Osteoblast (primary cell): ENCODE data around the gene DEAF1. TPM values are rescaled to one million over a fixed set of nuclear protein-coding genes. Genes with fewer than 3 reads are reported as not detected.

ENCODE experiments used
- DNase-seq: peaks from one replicate; pipeline ENCODE4 v3.0.0; 2011; ENCODE audit warnings: low spot score, mixed read lengths; ENCODE audit not compliant: insufficient read length; ENCODE audit errors: missing footprints
- H2AFZ ChIP-seq: 2 replicates; pipeline ENCODE4 v1.6.0; 2011; ENCODE audit warnings: mild to moderate bottlenecking, low read length
- H3K27ac ChIP-seq: 2 replicates; pipeline ENCODE4 v1.5.1; 2011; ENCODE audit warnings: mild to moderate bottlenecking, low read depth, low read length, moderate library complexity
- H3K27me3 ChIP-seq: 2 replicates; pipeline ENCODE4 v1.6.0; 2012; ENCODE audit warnings: mild to moderate bottlenecking, control low read depth, inconsistent platforms, low read length, moderate library complexity; ENCODE audit not compliant: insufficient read depth
- H3K36me3 ChIP-seq: 2 replicates; pipeline ENCODE4 v1.5.1; 2011; ENCODE audit warnings: mild to moderate bottlenecking, low read length, control low read depth, moderate library complexity; ENCODE audit not compliant: insufficient read depth
- H3K4me1 ChIP-seq: 2 replicates; pipeline ENCODE4 v1.5.1; 2011; ENCODE audit warnings: mild to moderate bottlenecking, low read length, control low read depth, moderate library complexity; ENCODE audit not compliant: insufficient read depth
- H3K4me2 ChIP-seq: 2 replicates; pipeline ENCODE4 v1.6.0; 2011; ENCODE audit warnings: mild to moderate bottlenecking, low read length; ENCODE audit not compliant: insufficient read depth
- H3K4me3 ChIP-seq: fragments of 200-600 bp; sonication (generic); 3 replicates; pipeline ENCODE4 v1.5.1; 2012; ENCODE audit warnings: mild to moderate bottlenecking, low read length, inconsistent platforms; ENCODE audit not compliant: insufficient read depth
- H3K79me2 ChIP-seq: 2 replicates; pipeline ENCODE4 v1.6.0; 2012; ENCODE audit warnings: mild to moderate bottlenecking, low read length, control low read depth, inconsistent platforms; ENCODE audit not compliant: insufficient read depth
- H3K9me3 ChIP-seq: 2 replicates; pipeline ENCODE4 v1.5.1; 2011; ENCODE audit warnings: low read depth, low read length, control low read depth
- H4K20me1 ChIP-seq: 2 replicates; pipeline ENCODE4 v1.6.0; 2012; ENCODE audit warnings: mild to moderate bottlenecking, low read length, control low read depth; ENCODE audit not compliant: insufficient read depth
- total RNA-seq: library from RNA; depleted of rRNA; stranded (reverse); fragments of >200 nt; gene quantifications from 2 replicates; pipeline ENCODE4 v1.2.3, GENCODE V29; 2012
- TF ChIP-seq, protein P1 (sequence below): IDR thresholded peaks from 2 replicates; pipeline ENCODE4 v1.5.1; 2011; ENCODE audit warnings: mild to moderate bottlenecking, low read depth, low read length, moderate library complexity; ENCODE audit errors: extremely low read depth

Gene DEAF1
- total RNA-seq, 1 donor: 44.2 TPM

DNA sequence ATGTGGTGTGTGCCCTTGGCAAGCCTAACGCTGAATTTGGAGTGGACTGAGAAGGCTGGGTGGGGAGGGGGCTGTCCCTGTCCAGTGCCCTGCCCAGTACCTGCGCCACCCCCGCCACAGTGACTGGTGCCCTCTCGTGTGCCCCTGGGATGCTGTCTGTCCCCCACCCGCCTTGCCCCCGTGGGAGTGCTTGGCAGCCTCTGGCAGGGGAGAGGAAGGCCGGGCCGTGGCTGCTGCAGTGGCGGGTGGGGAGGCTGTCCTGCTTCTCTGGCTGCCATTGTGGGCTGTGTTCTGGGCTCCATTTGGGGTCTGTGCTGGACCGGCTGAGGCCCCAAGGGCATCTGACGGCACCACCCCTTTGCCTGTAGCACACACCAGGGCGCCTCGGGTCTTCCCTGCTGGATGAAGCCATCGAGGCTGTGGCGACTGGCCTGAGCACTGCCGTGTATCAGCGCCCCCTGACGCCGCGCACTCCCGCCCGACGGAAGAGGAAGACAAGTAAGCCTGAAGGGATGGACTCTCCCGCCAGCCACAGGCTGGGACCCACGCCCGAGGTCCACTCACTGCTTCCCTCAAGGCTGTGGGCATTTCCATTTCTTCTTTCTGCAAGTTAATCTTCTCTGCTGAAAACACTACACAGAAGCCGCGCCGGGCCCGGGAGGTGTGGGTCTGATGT lies 96.9 kb downstream of the DEAF1 start:
- DNase-seq: no peak
- H3K79me2 ChIP-seq: peaks cover 44% of the 10 kb centered on the region
- no peak overlapping the region for H3K27ac ChIP-seq
- no peak overlapping the region for H3K4me2 ChIP-seq
- H4K20me1 ChIP-seq: peaks cover 24% of the 10 kb centered on the region
- H2AFZ ChIP-seq: no peak overlapping the region
- H3K9me3 ChIP-seq: no peaks in the 10 kb centered on the region
- H3K27me3 ChIP-seq: no peaks in the 10 kb centered on the region
- no peaks in the 10 kb centered on the region for H3K4me1 ChIP-seq
- peaks cover 75% of the 10 kb centered on the region for H3K36me3 ChIP-seq
- TF ChIP-seq, protein P1, sequence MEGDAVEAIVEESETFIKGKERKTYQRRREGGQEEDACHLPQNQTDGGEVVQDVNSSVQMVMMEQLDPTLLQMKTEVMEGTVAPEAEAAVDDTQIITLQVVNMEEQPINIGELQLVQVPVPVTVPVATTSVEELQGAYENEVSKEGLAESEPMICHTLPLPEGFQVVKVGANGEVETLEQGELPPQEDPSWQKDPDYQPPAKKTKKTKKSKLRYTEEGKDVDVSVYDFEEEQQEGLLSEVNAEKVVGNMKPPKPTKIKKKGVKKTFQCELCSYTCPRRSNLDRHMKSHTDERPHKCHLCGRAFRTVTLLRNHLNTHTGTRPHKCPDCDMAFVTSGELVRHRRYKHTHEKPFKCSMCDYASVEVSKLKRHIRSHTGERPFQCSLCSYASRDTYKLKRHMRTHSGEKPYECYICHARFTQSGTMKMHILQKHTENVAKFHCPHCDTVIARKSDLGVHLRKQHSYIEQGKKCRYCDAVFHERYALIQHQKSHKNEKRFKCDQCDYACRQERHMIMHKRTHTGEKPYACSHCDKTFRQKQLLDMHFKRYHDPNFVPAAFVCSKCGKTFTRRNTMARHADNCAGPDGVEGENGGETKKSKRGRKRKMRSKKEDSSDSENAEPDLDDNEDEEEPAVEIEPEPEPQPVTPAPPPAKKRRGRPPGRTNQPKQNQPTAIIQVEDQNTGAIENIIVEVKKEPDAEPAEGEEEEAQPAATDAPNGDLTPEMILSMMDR: no peak
- no peak overlapping the region for H3K4me3 ChIP-seq

DNA sequence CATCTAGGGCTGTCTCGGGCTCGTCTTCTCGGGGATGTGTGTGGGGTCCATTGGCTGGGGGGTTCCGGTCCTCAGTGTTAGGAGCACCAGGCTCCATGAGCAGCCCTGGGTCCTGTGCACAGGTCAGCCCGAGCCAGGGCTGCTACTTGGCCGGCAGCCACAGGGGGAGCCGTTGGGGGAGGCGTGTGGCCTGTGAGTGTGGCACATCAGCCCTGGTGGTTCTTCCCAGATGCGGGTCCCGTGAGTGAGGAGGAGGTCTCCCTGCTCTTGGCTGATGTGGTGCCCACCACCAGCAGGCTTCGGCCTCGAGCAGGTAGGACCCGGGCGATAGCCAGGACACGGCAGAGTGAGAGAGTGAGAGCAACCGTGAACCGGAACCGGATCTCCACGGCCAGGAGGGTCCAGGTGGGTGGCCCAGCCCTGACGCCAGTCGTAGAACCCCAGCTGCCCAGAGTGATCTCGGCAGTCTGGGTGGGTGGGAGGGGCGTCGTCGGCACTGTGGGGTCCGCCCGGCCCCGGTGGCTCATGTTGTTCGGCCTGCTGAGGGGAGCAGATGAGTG lies 97.8 kb downstream of the DEAF1 start:
- no peaks in the 10 kb centered on the region for H3K9me3 ChIP-seq
- peaks cover 49% of the 10 kb centered on the region for H3K79me2 ChIP-seq
- H3K4me2 ChIP-seq: no peak overlapping the region
- peaks cover 27% of the 10 kb centered on the region for H4K20me1 ChIP-seq
- H3K36me3 ChIP-seq: peaks cover 76% of the 10 kb centered on the region
- H3K4me1 ChIP-seq: no peaks in the 10 kb centered on the region
- no peak overlapping the region for H3K27ac ChIP-seq
- H3K4me3 ChIP-seq: no peak overlapping the region
- no peak overlapping the region for H2AFZ ChIP-seq
- DNase-seq: no peak
- no peaks in the 10 kb centered on the region for H3K27me3 ChIP-seq
- TF ChIP-seq, protein P1: no peak

- Histone ChIP-seq H3K36me3 (peaks cover 73% of the 10 kb centered on the region), H3K27ac (no peak overlapping the region), H2AFZ (no peak overlapping the region), H3K4me1 (no peaks in the 10 kb centered on the region), H4K20me1 (peaks cover 27% of the 10 kb centered on the region), H3K27me3 (no peaks in the 10 kb centered on the region), H3K4me2 (no peak overlapping the region), H3K79me2 (peaks cover 50% of the 10 kb centered on the region), H3K9me3 (no peaks in the 10 kb centered on the region), H3K4me3 (no peak overlapping the region)
- no peak for DNase-seq
- TF ChIP-seq, protein P1: no peak
Observed at GRCh38 chr11:596374-596773, 98.6 kb downstream of the DEAF1 start.

DNA sequence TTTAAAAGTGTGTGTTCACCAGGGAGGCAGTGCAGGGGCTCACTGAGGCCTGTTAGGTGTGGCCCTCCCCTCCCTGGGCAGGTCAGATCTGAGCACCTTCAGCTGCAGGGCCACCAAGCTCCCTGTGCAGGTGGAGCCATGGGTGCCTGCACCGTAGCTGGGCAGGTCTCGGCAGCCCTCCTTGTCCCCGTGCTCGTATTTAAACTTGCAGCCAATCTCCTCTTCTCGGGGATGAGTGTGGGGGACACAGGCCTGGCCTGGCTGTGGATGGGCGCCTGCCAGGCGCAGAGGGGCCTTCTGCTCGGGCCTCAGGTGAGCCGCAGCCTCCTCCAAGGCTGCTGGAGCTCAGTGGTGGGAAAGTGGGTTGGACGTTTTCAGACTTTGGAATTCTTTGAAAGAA lies 99.6 kb downstream of the DEAF1 start:
- TF ChIP-seq, protein P1: no peak
- Histone ChIP-seq H3K36me3 (peaks cover 76% of the 10 kb centered on the region), H3K4me3 (no peak overlapping the region), H3K9me3 (no peaks in the 10 kb centered on the region), H2AFZ (no peak overlapping the region), H3K4me1 (no peaks in the 10 kb centered on the region), H3K27ac (no peak overlapping the region), H3K4me2 (no peak overlapping the region), H3K27me3 (no peaks in the 10 kb centered on the region), H4K20me1 (peaks cover 27% of the 10 kb centered on the region), H3K79me2 (peaks cover 55% of the 10 kb centered on the region)
- no peak for DNase-seq

Other genes with a start within 250 kb of the DEAF1 start
- 33.0 and 36.2 TPM in 2 replicates for gene PTDSS2, start 244.9 kb downstream of the DEAF1 start, total RNA-seq
- 441 and 506 TPM in 2 replicates for gene RNH1, start 188.0 kb downstream of the DEAF1 start, total RNA-seq
- gene HRAS, start 159.6 kb downstream of the DEAF1 start, total RNA-seq: 28.6 and 35.7 TPM in 2 replicates
- 0.88 and 1.1 TPM in 2 replicates for gene LRRC56, start 157.7 kb downstream of the DEAF1 start, total RNA-seq
- gene LMNTD2, start 134.5 kb downstream of the DEAF1 start, total RNA-seq: 0.29 and 0.36 TPM in 2 replicates
- 2.4 and 6.2 TPM in 2 replicates for gene RASSF7, start 134.3 kb downstream of the DEAF1 start, total RNA-seq
- 23.9 and 27.5 TPM in 2 replicates for gene PHRF1, start 118.8 kb downstream of the DEAF1 start, total RNA-seq
- 11.5 and 21.4 TPM in 2 replicates for gene IRF7, start 79.3 kb downstream of the DEAF1 start, total RNA-seq
- gene CDHR5, start 70.3 kb downstream of the DEAF1 start, total RNA-seq: not detected in 2 replicates
- gene SCT, start 68.0 kb downstream of the DEAF1 start, total RNA-seq: not detected in 2 replicates
- under 0.01 TPM in 1 of 2 replicates, not detected in the other for gene DRD4, start 58.0 kb downstream of the DEAF1 start, total RNA-seq
- gene TMEM80, start 594 bp upstream of the DEAF1 start, total RNA-seq: 17.4 and 21.2 TPM in 2 replicates
- 29.7 and 30.1 TPM in 2 replicates for gene EPS8L2, start 11.0 kb upstream of the DEAF1 start, total RNA-seq
- 204 TPM in 2 replicates for gene TALDO1, start 52.2 kb upstream of the DEAF1 start, total RNA-seq
- 31.5 and 37.3 TPM in 2 replicates for gene GATD1, start 82.3 kb upstream of the DEAF1 start, total RNA-seq
- not detected in 2 replicates for gene CEND1, start 94.9 kb upstream of the DEAF1 start, total RNA-seq
- 8.0 and 9.0 TPM in 2 replicates for gene SLC25A22, start 103.1 kb upstream of the DEAF1 start, total RNA-seq
- gene PIDD1, start 110.0 kb upstream of the DEAF1 start, total RNA-seq: 5.9 and 6.5 TPM in 2 replicates
- 227 and 386 TPM in 2 replicates for gene RPLP2, start 114.7 kb upstream of the DEAF1 start, total RNA-seq
- 32.1 and 32.6 TPM in 2 replicates for gene PNPLA2, start 123.7 kb upstream of the DEAF1 start, total RNA-seq
- 0.59 and 0.72 TPM in 2 replicates for gene CRACR2B, start 132.7 kb upstream of the DEAF1 start, total RNA-seq
- 366 and 416 TPM in 2 replicates for gene CD151, start 137.7 kb upstream of the DEAF1 start, total RNA-seq
- gene POLR2L, start 147.3 kb upstream of the DEAF1 start, total RNA-seq: 47.4 and 60.8 TPM in 2 replicates
- gene TSPAN4, start 147.6 kb upstream of the DEAF1 start, total RNA-seq: 168 and 186 TPM in 2 replicates
- gene CHID1, start 215.6 kb upstream of the DEAF1 start, total RNA-seq: 43.9 and 48.9 TPM in 2 replicates
- gene AP2A2, start 230.6 kb upstream of the DEAF1 start, total RNA-seq: 48.0 and 50.7 TPM in 2 replicates